Large intestine (tissue), 3 donors: Measurements from ENCODE around the gene RBM34. TPM values are rescaled to one million over a fixed set of nuclear protein-coding genes. Genes with fewer than 3 reads are reported as not detected.

Source experiments
- DNase-seq, 2 donors: peaks; one replicate each; pipeline versions ENCODE4 v3.0.0 to v3.0.0-alpha.2; 2013
- H3K27ac ChIP-seq: one replicate; pipeline ENCODE4 v1.5.1; 2013; ENCODE audit warnings: low read length
- H3K27me3 ChIP-seq: 2 replicates; pipeline ENCODE4 v1.6.1; 2013; ENCODE audit warnings: low read length; ENCODE audit not compliant: control insufficient read depth, insufficient read depth
- H3K36me3 ChIP-seq: 2 replicates; pipeline ENCODE4 v1.6.1; 2013; ENCODE audit warnings: low read length; ENCODE audit not compliant: control insufficient read depth, insufficient read depth
- H3K4me1 ChIP-seq: one replicate; pipeline ENCODE4 v1.6.1; 2013; ENCODE audit warnings: low read length; ENCODE audit not compliant: control insufficient read depth, insufficient read depth
- H3K4me3 ChIP-seq: one replicate; pipeline ENCODE4 v1.5.1; 2013; ENCODE audit warnings: low read length
- H3K9me3 ChIP-seq: one replicate; pipeline ENCODE4 v1.6.1; 2013; ENCODE audit warnings: mild to moderate bottlenecking, low read depth, low read length, moderate library complexity; ENCODE audit not compliant: control insufficient read depth
- WGBS: methylation state at CpG from one replicate; pipeline ENCODE4 v1.1.5; 2013; ENCODE audit warnings: low lambda C conversion rate; ENCODE audit not compliant: insufficient coverage; 5-methylcytosine and 5-hydroxymethylcytosine counted together
- polyA plus RNA-seq: library from polyadenylated mRNA; unstranded; fragments of 120-200 nt; gene quantifications from one replicate; pipeline ENCODE4 v1.2.1, GENCODE V29; 2013

Gene RBM34
- polyA plus RNA-seq, 1 donor: 77.4 TPM

DNA sequence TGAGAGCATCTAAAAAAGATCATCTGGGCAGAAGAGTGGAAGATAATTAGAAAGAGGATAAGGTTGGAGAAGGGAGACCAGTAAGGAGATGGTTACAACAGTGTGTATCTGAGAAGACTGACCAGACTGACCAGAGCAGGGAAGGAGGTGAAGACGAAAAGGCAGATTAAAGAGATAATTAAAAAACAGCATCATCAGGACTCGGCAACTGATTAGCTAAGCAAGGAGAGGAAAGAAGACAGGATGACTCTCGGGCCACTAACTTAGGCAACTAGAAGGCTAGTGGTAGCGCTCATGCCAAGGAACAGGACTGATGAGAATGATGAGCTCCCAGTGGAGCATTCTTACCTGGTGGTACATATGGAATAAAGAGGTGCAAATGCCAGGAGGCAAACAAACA is 3.9 kb downstream of the RBM34 start:
- peaks cover 35% of the 10 kb centered on the region for H3K36me3 ChIP-seq
- H3K27ac ChIP-seq: peak overlapping the region; percentile 53

DNA sequence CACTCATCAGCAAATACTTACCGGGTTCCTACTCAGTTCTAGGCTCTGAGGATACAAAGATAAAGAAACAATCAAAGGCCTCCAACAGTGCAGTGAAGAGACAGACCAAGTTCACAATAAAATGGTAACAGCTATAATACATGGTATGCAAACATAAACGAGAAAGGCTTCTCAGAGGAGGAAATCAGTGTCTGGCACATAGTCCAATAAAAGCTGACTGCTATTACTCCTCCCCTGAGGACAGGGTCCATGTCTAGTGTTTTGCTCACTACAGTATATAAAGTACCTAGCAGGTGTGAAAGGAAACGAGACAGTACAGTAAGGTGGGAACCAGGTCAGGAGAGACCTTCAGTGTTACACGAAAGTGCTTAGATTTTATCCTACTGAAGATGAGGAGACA is 4.3 kb downstream of the RBM34 start:
- H3K27me3 ChIP-seq: no peaks in the 10 kb centered on the region
- peaks cover 36% of the 10 kb centered on the region for H3K36me3 ChIP-seq
- 50% methylated on average over 1 of the region's 4 CpGs for WGBS
- peak overlapping the region; percentile 53 for H3K27ac ChIP-seq
- H3K4me3 ChIP-seq: no peak overlapping the region
- no peaks in the 10 kb centered on the region for H3K9me3 ChIP-seq
- peaks cover 17% of the 10 kb centered on the region for H3K4me1 ChIP-seq
- DNase-seq: peak; percentile 65 to 87

More for the DNA sequence above, 3.9 kb downstream of the RBM34 start:
- no peaks in the 10 kb centered on the region for H3K27me3 ChIP-seq
- H3K9me3 ChIP-seq: no peaks in the 10 kb centered on the region
- no peak for DNase-seq
- no peak overlapping the region for H3K4me3 ChIP-seq
- WGBS: no CpG with 5 or more reads among the region's 4 CpGs
- H3K4me1 ChIP-seq: peaks cover 17% of the 10 kb centered on the region

GRCh38 chr1:235156265-235156664 is 4.8 kb downstream of the RBM34 start:
- 88% methylated on average over 1 of the region's 3 CpGs for WGBS
- Histone ChIP-seq H3K27ac (peak overlapping the region; percentile 11), H3K4me3 (no peak overlapping the region), H3K9me3 (no peaks in the 10 kb centered on the region), H3K4me1 (peaks cover 17% of the 10 kb centered on the region), H3K27me3 (no peaks in the 10 kb centered on the region), H3K36me3 (peaks cover 40% of the 10 kb centered on the region)
- no peak for DNase-seq

DNA sequence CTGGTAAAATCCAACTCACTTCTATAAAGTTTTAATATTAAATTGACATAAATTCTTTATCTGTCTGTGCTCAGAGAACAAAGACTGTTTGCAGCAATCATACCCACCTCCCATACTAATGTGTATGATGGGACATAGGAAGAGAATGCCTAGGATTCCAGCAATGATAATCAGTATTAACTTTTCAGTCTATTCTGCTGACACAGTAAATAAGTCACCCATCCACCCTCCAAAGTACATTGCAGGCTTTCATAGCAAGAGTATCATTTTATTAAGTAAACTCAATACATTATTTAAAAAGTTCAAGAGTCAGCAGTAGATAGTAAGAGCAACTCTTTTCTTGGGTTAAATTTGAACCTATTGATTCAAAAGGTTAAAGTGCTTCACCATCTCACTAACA is 8.8 kb downstream of the RBM34 start:
- H3K27me3 ChIP-seq: no peaks in the 10 kb centered on the region
- no peak overlapping the region for H3K27ac ChIP-seq
- H3K9me3 ChIP-seq: no peaks in the 10 kb centered on the region
- peaks cover 7% of the 10 kb centered on the region for H3K4me1 ChIP-seq
- no peak overlapping the region for H3K4me3 ChIP-seq
- peaks cover 53% of the 10 kb centered on the region for H3K36me3 ChIP-seq
- no peak for DNase-seq

DNA sequence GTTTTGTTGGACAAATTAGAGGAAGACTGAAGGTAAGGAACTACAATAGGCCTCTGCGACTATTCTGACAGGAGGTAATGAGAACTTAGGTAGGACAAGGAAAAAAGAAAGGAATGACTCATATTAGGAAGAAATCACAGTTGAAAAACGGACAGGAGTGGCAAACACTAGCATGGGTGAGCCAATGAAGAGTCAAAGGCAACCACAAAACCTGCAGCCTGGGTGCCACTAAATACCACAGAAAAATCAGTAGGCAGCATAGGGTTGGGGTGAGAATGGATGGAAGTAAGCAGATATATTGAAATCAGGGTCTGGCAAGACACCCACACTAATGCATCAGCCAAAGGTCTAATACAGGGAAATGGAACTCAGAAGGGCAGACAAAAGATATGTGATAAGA is 10.0 kb downstream of the RBM34 start:
- Histone ChIP-seq H3K36me3 (peaks cover 58% of the 10 kb centered on the region), H3K4me3 (no peak overlapping the region), H3K4me1 (peaks cover under 1% of the 10 kb centered on the region), H3K27ac (no peak overlapping the region), H3K9me3 (no peaks in the 10 kb centered on the region), H3K27me3 (no peaks in the 10 kb centered on the region)
- WGBS: 100% methylated on average over 2 of the region's 2 CpGs
- DNase-seq: no peak

DNA sequence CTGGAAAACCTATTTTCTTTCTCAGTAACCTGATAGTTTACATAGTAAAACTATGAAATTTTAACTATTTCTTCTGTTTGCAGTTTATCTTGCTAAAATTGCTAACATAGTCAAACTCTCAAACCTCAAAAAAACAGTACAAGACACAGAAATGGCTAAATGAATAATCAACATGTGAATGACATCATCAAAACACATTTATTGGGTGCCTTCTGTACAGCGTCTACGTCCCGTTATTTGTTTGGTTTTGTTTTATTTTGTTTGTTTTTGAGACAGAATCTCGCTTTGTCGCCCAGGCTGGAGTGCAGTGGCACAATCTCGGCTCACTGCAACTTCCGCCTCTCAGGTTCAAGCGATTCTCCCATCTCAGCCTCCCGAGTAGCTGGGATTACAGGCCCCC is 11.2 kb downstream of the RBM34 start:
- no CpG with 5 or more reads among the region's 9 CpGs for WGBS
- Histone ChIP-seq H3K9me3 (no peaks in the 10 kb centered on the region), H3K36me3 (peaks cover 66% of the 10 kb centered on the region), H3K27me3 (no peaks in the 10 kb centered on the region), H3K4me3 (no peak overlapping the region), H3K27ac (no peak overlapping the region), H3K4me1 (no peaks in the 10 kb centered on the region)
- DNase-seq: no peak

DNA sequence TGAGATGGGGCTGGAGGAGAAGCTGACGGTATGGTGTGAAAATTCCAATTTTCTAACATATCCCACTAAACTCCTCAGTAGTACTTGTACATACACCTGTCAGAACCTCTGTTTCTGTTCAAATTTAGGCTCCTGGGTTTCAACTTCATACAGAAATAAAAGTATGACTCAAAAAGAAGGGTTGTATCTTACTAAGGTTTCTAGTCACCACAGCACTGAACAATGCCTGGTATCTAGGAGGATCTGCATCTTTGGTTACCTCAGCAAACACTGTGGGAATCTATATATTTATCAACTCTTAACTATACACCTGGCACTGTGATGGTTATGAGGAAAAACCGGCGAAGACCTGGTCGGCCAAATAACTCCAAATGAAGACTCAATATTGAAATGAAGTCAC is 13.8 kb downstream of the RBM34 start:
- Histone ChIP-seq H3K27ac (no peak overlapping the region), H3K27me3 (no peaks in the 10 kb centered on the region), H3K36me3 (peaks cover 73% of the 10 kb centered on the region), H3K4me3 (no peak overlapping the region), H3K9me3 (no peaks in the 10 kb centered on the region), H3K4me1 (no peaks in the 10 kb centered on the region)
- 100% methylated on average over 3 of the region's 4 CpGs for WGBS
- DNase-seq: no peak

GRCh38 chr1:235145639-235146038 is 15.4 kb downstream of the RBM34 start:
- Histone ChIP-seq H3K27ac (no peak overlapping the region), H3K4me1 (no peaks in the 10 kb centered on the region), H3K9me3 (no peaks in the 10 kb centered on the region), H3K36me3 (peaks cover 66% of the 10 kb centered on the region), H3K27me3 (no peaks in the 10 kb centered on the region), H3K4me3 (no peak overlapping the region)
- no peak for DNase-seq
- no CpG with 5 or more reads among the region's 6 CpGs for WGBS

- no peak for DNase-seq
- no peak overlapping the region for H3K27ac ChIP-seq
- no peaks in the 10 kb centered on the region for H3K9me3 ChIP-seq
- H3K4me3 ChIP-seq: no peak overlapping the region
- H3K4me1 ChIP-seq: no peaks in the 10 kb centered on the region
- peaks cover 68% of the 10 kb centered on the region for H3K36me3 ChIP-seq
- no peaks in the 10 kb centered on the region for H3K27me3 ChIP-seq
- WGBS: 100% methylated on average over 1 of the region's 4 CpGs
Measured at GRCh38 chr1:235142991-235143390, 18.1 kb downstream of the RBM34 start.

DNA sequence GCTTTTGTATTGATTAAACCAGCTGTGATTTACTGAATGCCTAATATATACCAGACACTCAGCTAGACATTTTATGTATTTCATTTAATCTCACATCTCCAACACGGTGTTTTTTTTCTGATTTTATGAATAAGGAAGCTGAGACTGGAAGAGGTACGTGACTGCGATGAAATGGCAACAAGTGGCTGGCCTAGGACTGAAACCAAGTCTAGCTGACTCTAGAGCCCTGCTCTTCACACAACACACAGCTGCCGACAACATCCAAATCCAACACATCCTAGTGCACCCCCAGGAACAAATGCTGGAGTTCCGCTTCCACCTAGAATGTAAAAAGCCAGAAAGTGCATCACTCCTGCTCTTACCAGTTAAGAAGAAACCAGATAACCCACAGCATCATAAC is 21.7 kb downstream of the RBM34 start:
- WGBS: 100% methylated on average over 1 of the region's 5 CpGs

DNA sequence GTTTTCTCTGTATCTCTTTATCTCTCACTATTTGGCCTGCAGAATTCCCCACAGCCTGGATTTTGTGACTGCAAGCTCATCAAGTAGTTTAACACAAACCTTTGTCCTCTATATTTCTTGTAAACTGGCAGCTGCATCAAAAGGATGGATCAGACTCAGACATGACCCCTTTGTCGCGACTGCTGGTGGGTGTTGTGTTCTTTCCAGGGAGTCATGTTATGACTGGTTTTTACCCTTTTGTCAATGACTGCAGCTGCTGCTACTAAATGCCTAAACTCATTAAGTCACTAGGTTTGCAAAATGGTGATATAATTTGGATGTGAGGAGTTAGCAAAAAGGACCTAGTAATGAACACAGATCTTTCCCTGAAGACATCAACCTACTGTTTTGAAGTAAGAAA is 22.2 kb downstream of the RBM34 start:
- H3K27ac ChIP-seq: no peak overlapping the region
- peaks cover 70% of the 10 kb centered on the region for H3K36me3 ChIP-seq
- H3K9me3 ChIP-seq: no peaks in the 10 kb centered on the region
- no CpG with 5 or more reads among the region's 2 CpGs for WGBS
- no peak overlapping the region for H3K4me3 ChIP-seq
- H3K27me3 ChIP-seq: no peaks in the 10 kb centered on the region
- no peaks in the 10 kb centered on the region for H3K4me1 ChIP-seq
- DNase-seq: no peak

More for the DNA sequence above, 21.7 kb downstream of the RBM34 start:
- DNase-seq: no peak
- peaks cover 70% of the 10 kb centered on the region for H3K36me3 ChIP-seq
- H3K4me1 ChIP-seq: no peaks in the 10 kb centered on the region
- H3K4me3 ChIP-seq: no peak overlapping the region
- H3K9me3 ChIP-seq: no peaks in the 10 kb centered on the region
- H3K27ac ChIP-seq: no peak overlapping the region
- H3K27me3 ChIP-seq: no peaks in the 10 kb centered on the region
